ENCODE results near the gene EDAR. TPM values are rescaled to one million over a fixed set of nuclear protein-coding genes. Genes with fewer than 3 reads are reported as not detected.

EDAR gene
- total RNA-seq, 1 experiment from 2014 or later, result 0.15 TPM

- Histone ChIP-seq H3K4me1 (ENCODE audit: control insufficient read depth in 1 of 2, insufficient read depth in 2 of 2, low read length in 2 of 2) (no peaks in the 10 kb centered on the region), H3K9me2 (ENCODE audit: insufficient read depth) (no peaks in the 10 kb centered on the region), H3K9me3 (ENCODE audit: control insufficient read depth in 1 of 2, insufficient read depth in 1 of 2, low read depth in 1 of 2, low read length in 2 of 2) (0 out of 4 replicates have a peak, but pooled peaks cover 0 to 6% of the 10 kb centered on the region in 2 experiments), H3K9ac (ENCODE audit: low read length) (no peak overlapping the region), H3K4me3 (replicated peaks in 1 of 2; ENCODE audit: low read depth in 1 of 2, low read length in 2 of 2) (no peak overlapping the region), H3K79me2 (ENCODE audit: insufficient read depth, low read length) (no peaks in the 10 kb centered on the region), H2AFZ (ENCODE audit: low read depth, low read length, poor library complexity, severe bottlenecking) (no peak overlapping the region), H4K20me1 (ENCODE audit: insufficient read depth) (no peaks in the 10 kb centered on the region), H3K36me3 (ENCODE audit: control insufficient read depth in 1 of 2, insufficient read depth in 2 of 2, low read length in 2 of 2) (no peaks in the 10 kb centered on the region; a peak in 1 of 4 replicates), H3K4me2 (ENCODE audit: low read length) (no peak overlapping the region), H3K27me3 (ENCODE audit: insufficient read depth, low read length) (no peaks in the 10 kb centered on the region), H3K27ac (ENCODE audit: low read depth, low read length) (no peak overlapping the region)
- ChIA-PET POLR2A (no interaction called here), RAD21 (ENCODE audit: low non-redundant PET in 1 of 2, low total read pairs in 2 of 2, uncharacterized antibody in 2 of 2, unreplicated experiment in 2 of 2) (no interaction called here), CTCF (no interaction called here)
- no TSS peak for BruUV-seq (replicated peaks)
- TF ChIP-seq MAX (IDR thresholded peaks at IDR 0.05) (no peak), CTCF (IDR thresholded peaks at IDR 0.05 in 2 of 3, conservative IDR thresholded peaks at IDR 0.05 in 1 of 3; ENCODE audit: borderline replicate concordance in 1 of 3, insufficient read depth in 1 of 3, low read depth in 2 of 3, low read length in 2 of 3) (peak in 1 of 3 experiments; percentile 28; a peak in 1 of 6 replicates), SP1 (IDR thresholded peaks at IDR 0.05; ENCODE audit: low read depth) (no peak), YY1 (IDR thresholded peaks at IDR 0.05; ENCODE audit: extremely low read depth, insufficient replicate concordance, low read depth, low read length) (no peak)
- TF ChIP-seq, protein P1, sequence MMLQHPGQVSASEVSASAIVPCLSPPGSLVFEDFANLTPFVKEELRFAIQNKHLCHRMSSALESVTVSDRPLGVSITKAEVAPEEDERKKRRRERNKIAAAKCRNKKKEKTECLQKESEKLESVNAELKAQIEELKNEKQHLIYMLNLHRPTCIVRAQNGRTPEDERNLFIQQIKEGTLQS (IDR thresholded peaks at IDR 0.05), result no peak
- TF ChIP-seq, protein P2, sequence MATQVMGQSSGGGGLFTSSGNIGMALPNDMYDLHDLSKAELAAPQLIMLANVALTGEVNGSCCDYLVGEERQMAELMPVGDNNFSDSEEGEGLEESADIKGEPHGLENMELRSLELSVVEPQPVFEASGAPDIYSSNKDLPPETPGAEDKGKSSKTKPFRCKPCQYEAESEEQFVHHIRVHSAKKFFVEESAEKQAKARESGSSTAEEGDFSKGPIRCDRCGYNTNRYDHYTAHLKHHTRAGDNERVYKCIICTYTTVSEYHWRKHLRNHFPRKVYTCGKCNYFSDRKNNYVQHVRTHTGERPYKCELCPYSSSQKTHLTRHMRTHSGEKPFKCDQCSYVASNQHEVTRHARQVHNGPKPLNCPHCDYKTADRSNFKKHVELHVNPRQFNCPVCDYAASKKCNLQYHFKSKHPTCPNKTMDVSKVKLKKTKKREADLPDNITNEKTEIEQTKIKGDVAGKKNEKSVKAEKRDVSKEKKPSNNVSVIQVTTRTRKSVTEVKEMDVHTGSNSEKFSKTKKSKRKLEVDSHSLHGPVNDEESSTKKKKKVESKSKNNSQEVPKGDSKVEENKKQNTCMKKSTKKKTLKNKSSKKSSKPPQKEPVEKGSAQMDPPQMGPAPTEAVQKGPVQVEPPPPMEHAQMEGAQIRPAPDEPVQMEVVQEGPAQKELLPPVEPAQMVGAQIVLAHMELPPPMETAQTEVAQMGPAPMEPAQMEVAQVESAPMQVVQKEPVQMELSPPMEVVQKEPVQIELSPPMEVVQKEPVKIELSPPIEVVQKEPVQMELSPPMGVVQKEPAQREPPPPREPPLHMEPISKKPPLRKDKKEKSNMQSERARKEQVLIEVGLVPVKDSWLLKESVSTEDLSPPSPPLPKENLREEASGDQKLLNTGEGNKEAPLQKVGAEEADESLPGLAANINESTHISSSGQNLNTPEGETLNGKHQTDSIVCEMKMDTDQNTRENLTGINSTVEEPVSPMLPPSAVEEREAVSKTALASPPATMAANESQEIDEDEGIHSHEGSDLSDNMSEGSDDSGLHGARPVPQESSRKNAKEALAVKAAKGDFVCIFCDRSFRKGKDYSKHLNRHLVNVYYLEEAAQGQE (IDR thresholded peaks at IDR 0.05; ENCODE audit: low read depth), result no peak
- intact Hi-C loops (cut with micrococcal nuclease), result no loop called here
- DNase-seq (ENCODE audit: low read depth, low spot score), result no peak
- no peak for ATAC-seq
These were observed 111.5 kb downstream of the EDAR start for GRCh38 chr2:108877506-108877905.
